Progenitor cell of endocrine pancreas (in vitro differentiated cells): ENCODE results near the gene ACTR3C. TPM values are rescaled to one million over a fixed set of nuclear protein-coding genes. Genes with fewer than 3 reads are reported as not detected.
"Not testable (repeated sequence)": the region's sequence is repeated elsewhere in the genome, so short reads cannot be mapped to it uniquely, and the experiment has no call there.

Experiments used
- DNase-seq: peaks from one replicate; pipeline ENCODE4 v3.0.0; 2021; ENCODE audit warnings: low spot score; ENCODE audit not compliant: unreplicated experiment
- H3K27ac Mint-ChIP-seq: 2 replicates; pipeline ENCODE4 v1.8.0; 2021; ENCODE audit warnings: mild to moderate bottlenecking, moderate library complexity, mixed read lengths
- H3K27me3 Mint-ChIP-seq: 2 replicates; pipeline ENCODE4 v1.8.0; 2021; ENCODE audit warnings: mixed read lengths
- H3K36me3 Mint-ChIP-seq: 2 replicates; pipeline ENCODE4 v1.8.0; 2022; ENCODE audit warnings: mixed read lengths; ENCODE audit not compliant: insufficient read depth
- H3K4me1 Mint-ChIP-seq: 2 replicates; pipeline ENCODE4 v1.8.0; 2021; ENCODE audit warnings: low read depth, mixed read lengths
- H3K4me3 Mint-ChIP-seq: 2 replicates; pipeline ENCODE4 v1.8.0; 2021; ENCODE audit warnings: low read depth, mild to moderate bottlenecking, moderate library complexity, mixed read lengths
- H3K9me3 Mint-ChIP-seq: 2 replicates; pipeline ENCODE4 v1.8.0; 2021; ENCODE audit warnings: low read depth, mixed read lengths
- CTCF ChIP-seq: fragments of 200-600 bp; sonication (generic); IDR thresholded peaks from one replicate; pipeline ENCODE4 v1.5.0; 2021; ENCODE audit warnings: antibody characterized with exemption, mild to moderate bottlenecking; ENCODE audit not compliant: unreplicated experiment
- total RNA-seq: library from RNA; stranded (reverse); gene quantifications from 2 replicates; pipeline ENCODE4 v1.2.1, GENCODE V29; 2021

ACTR3C gene
- total RNA-seq, 1 donor from 2014 or later: 3.3 TPM

- Mint-ChIP-seq H3K9me3 (no peaks in the 10 kb centered on the region), H3K4me3 (no peak overlapping the region), H3K36me3 (no peaks in the 10 kb centered on the region), H3K4me1 (peaks cover 7% of the 10 kb centered on the region), H3K27me3 (no peaks in the 10 kb centered on the region), H3K27ac (no peak overlapping the region)
- no peak for DNase-seq
- no peak for TF ChIP-seq CTCF
Observed at GRCh38 chr7:150314639-150315239, 8.6 kb downstream of the ACTR3C start.

GRCh38 chr7:150313870-150314269 is 9.5 kb downstream of the ACTR3C start:
- H3K4me1 Mint-ChIP-seq: peaks cover 7% of the 10 kb centered on the region
- no peak overlapping the region for H3K27ac Mint-ChIP-seq
- no peak for TF ChIP-seq CTCF
- H3K9me3 Mint-ChIP-seq: no peaks in the 10 kb centered on the region
- H3K36me3 Mint-ChIP-seq: no peaks in the 10 kb centered on the region
- no peak overlapping the region for H3K4me3 Mint-ChIP-seq
- H3K27me3 Mint-ChIP-seq: no peaks in the 10 kb centered on the region
- DNase-seq: no peak

- Mint-ChIP-seq H3K4me1 (peaks cover 7% of the 10 kb centered on the region), H3K27me3 (peaks cover 3% of the 10 kb centered on the region), H3K36me3 (no peaks in the 10 kb centered on the region), H3K27ac (no peak overlapping the region), H3K4me3 (no peak overlapping the region), H3K9me3 (no peaks in the 10 kb centered on the region)
- TF ChIP-seq CTCF: no peak
- no peak for DNase-seq
Observed at GRCh38 chr7:150313367-150313809, 10.0 kb downstream of the ACTR3C start.

- H3K36me3 Mint-ChIP-seq, H3K4me1 Mint-ChIP-seq, H3K9me3 Mint-ChIP-seq, H3K27ac Mint-ChIP-seq, H3K4me3 Mint-ChIP-seq, H3K27me3 Mint-ChIP-seq, DNase-seq: not testable (repeated sequence)
Observed at GRCh38 chr7:150312649-150313366, 10.5 kb downstream of the ACTR3C start.

GRCh38 chr7:150311711-150312110 is 11.6 kb downstream of the ACTR3C start:
- H3K36me3 Mint-ChIP-seq: no peaks in the 10 kb centered on the region
- no peak for TF ChIP-seq CTCF
- peaks cover 4% of the 10 kb centered on the region for H3K27me3 Mint-ChIP-seq

GRCh38 chr7:150311146-150311545 is 12.2 kb downstream of the ACTR3C start:
- no peak for DNase-seq
- no peak for TF ChIP-seq CTCF
- Mint-ChIP-seq H3K27ac (no peak overlapping the region), H3K4me3 (no peak overlapping the region), H3K27me3 (peaks cover 4% of the 10 kb centered on the region), H3K4me1 (peaks cover 7% of the 10 kb centered on the region), H3K36me3 (no peaks in the 10 kb centered on the region), H3K9me3 (peaks cover 7% of the 10 kb centered on the region)

More at GRCh38 chr7:150311711-150312110, 11.6 kb downstream of the ACTR3C start:
- DNase-seq: no peak
- Mint-ChIP-seq H3K9me3 (peaks cover 7% of the 10 kb centered on the region), H3K27ac (no peak overlapping the region), H3K4me1 (peaks cover 7% of the 10 kb centered on the region), H3K4me3 (no peak overlapping the region)
